Keratinocyte (primary cell): ENCODE data around the gene KCNJ3. TPM values are rescaled to one million over a fixed set of nuclear protein-coding genes. Genes with fewer than 3 reads are reported as not detected.

ENCODE experiments used
- DNase-seq: peaks from one replicate; pipeline ENCODE4 v3.0.0-alpha.2; 2011; ENCODE audit warnings: low read depth, missing footprints, low spot score
- FAIRE-seq: peaks from 2 replicates; lab custom pipeline; 2011; peaks lifted over from hg19 to GRCh38; lab: Jason Lieb, UNC
- H2AFZ ChIP-seq: 2 replicates; pipeline ENCODE4 v1.6.0; 2012; ENCODE audit warnings: low read length, control low read depth, inconsistent platforms; ENCODE audit not compliant: control insufficient read depth
- H3K27ac ChIP-seq: 2 replicates; pipeline ENCODE4 v1.5.1; 2011; ENCODE audit warnings: low read length; ENCODE audit not compliant: control insufficient read depth, insufficient read depth
- H3K27me3 ChIP-seq: 3 replicates; pipeline ENCODE4 v1.6.0; 2011; ENCODE audit warnings: low read length; ENCODE audit not compliant: control insufficient read depth, insufficient read depth; ENCODE audit errors: extremely low read depth
- H3K36me3 ChIP-seq, 2 experiments: 2 replicates in 1 of 2; 3 replicates in 1 of 2; pipeline ENCODE4 v1.5.1; 2011; ENCODE audit warnings: low read length in 2 of 2, mild to moderate bottlenecking in 1 of 2; ENCODE audit not compliant: control insufficient read depth in 2 of 2, insufficient read depth in 2 of 2; ENCODE audit errors: extremely low read depth in 1 of 2
- H3K4me1 ChIP-seq: 3 replicates; pipeline ENCODE4 v1.5.1; 2011; ENCODE audit warnings: low read length; ENCODE audit not compliant: control insufficient read depth, insufficient read depth; ENCODE audit errors: extremely low read depth
- H3K4me2 ChIP-seq: 3 replicates; pipeline ENCODE4 v1.6.0; 2011; ENCODE audit warnings: low read depth, low read length; ENCODE audit not compliant: control insufficient read depth, insufficient read depth; ENCODE audit errors: extremely low read depth
- H3K4me3 ChIP-seq, 3 experiments: fragments of 200-600 bp in 1 of 3; sonication (generic) in 1 of 3; 2 replicates in 2 of 3; 3 replicates in 1 of 3; pipeline ENCODE4 v1.5.1; 2011 to 2016; ENCODE audit warnings: low read length in 3 of 3, mild to moderate bottlenecking in 3 of 3, control low read depth in 2 of 3, inconsistent platforms in 1 of 3, low read depth in 1 of 3, mixed read lengths in 1 of 3, mixed run types in 1 of 3, moderate library complexity in 1 of 3; ENCODE audit not compliant: control insufficient read depth in 2 of 3, insufficient read depth in 2 of 3; ENCODE audit errors: extremely low read depth in 1 of 3
- H3K79me2 ChIP-seq: 2 replicates; pipeline ENCODE4 v1.6.0; 2012; ENCODE audit warnings: low read length; ENCODE audit not compliant: control insufficient read depth, insufficient read depth
- H3K9ac ChIP-seq: 3 replicates; pipeline ENCODE4 v1.6.0; 2011; ENCODE audit warnings: low read length; ENCODE audit not compliant: control insufficient read depth, insufficient read depth; ENCODE audit errors: extremely low read depth
- H3K9me1 ChIP-seq: 3 replicates; pipeline ENCODE4 v1.6.0; 2011; ENCODE audit warnings: low read length; ENCODE audit not compliant: control insufficient read depth, insufficient read depth; ENCODE audit errors: extremely low read depth
- H3K9me3 ChIP-seq: 2 replicates; pipeline ENCODE4 v1.5.1; 2012; ENCODE audit warnings: low read depth, low read length; ENCODE audit not compliant: control insufficient read depth
- H4K20me1 ChIP-seq: 3 replicates; pipeline ENCODE4 v1.6.0; 2011; ENCODE audit warnings: low read length; ENCODE audit not compliant: control insufficient read depth, insufficient read depth; ENCODE audit errors: extremely low read depth
- EZH2 ChIP-seq: IDR thresholded peaks from one replicate; pipeline ENCODE4 v1.6.1; 2012; ENCODE audit warnings: inconsistent platforms, mild to moderate bottlenecking, low read length, moderate library complexity
- dilution Hi-C: fragments of 300-500 bp; cut with MboI; formaldehyde crosslinking; loops from one replicate; pipeline ENCODE4 v1.7.0; 2020; ENCODE audit warnings: low sequenced_read_pairs; ENCODE audit not compliant: extremely low pct_ligation_motif_present
- polyA plus RNA-seq, 5 experiments: library from polyadenylated mRNA; depleted of rRNA in 3 of 5; stranded (reverse) in 3 of 5; stranded (forward) in 1 of 5; unstranded in 1 of 5; fragments of >200 nt; gene quantifications; 1 replicate in 1 of 5; 2 replicates in 3 of 5; 3 replicates in 1 of 5; pipeline versions ENCODE4 v1.2.1 to v1.2.3, GENCODE V29; 2011 to 2012; ENCODE audit warnings: missing spikeins in 2 of 5, low read depth in 1 of 5, low replicate concordance in 1 of 5
- TF ChIP-seq, protein P1 (sequence below), 3 experiments: IDR thresholded peaks in 1 of 3; conservative IDR thresholded peaks in 1 of 3; optimal IDR thresholded peaks in 1 of 3; 2 replicates in 2 of 3; 3 replicates in 1 of 3; pipeline versions ENCODE3 to v1.5.1; 2011; ENCODE audit warnings: low read length in 3 of 3, mild to moderate bottlenecking in 3 of 3, moderate library complexity in 2 of 3, control low read depth in 1 of 3, inconsistent platforms in 1 of 3; ENCODE audit not compliant: insufficient read depth in 2 of 3; ENCODE audit errors: extremely low read depth in 1 of 3

The KCNJ3 gene
- polyA plus RNA-seq, 1 donor (not counting 4 experiments of a cell fraction or from before 2014, with no cell fraction given): not detected

- H3K4me1 ChIP-seq: no peaks in the 10 kb centered on the region
- no peak overlapping the region for H2AFZ ChIP-seq
- dilution Hi-C loops: no loop called here
- no peaks in the 10 kb centered on the region for H3K27me3 ChIP-seq
- TF ChIP-seq, protein P1, sequence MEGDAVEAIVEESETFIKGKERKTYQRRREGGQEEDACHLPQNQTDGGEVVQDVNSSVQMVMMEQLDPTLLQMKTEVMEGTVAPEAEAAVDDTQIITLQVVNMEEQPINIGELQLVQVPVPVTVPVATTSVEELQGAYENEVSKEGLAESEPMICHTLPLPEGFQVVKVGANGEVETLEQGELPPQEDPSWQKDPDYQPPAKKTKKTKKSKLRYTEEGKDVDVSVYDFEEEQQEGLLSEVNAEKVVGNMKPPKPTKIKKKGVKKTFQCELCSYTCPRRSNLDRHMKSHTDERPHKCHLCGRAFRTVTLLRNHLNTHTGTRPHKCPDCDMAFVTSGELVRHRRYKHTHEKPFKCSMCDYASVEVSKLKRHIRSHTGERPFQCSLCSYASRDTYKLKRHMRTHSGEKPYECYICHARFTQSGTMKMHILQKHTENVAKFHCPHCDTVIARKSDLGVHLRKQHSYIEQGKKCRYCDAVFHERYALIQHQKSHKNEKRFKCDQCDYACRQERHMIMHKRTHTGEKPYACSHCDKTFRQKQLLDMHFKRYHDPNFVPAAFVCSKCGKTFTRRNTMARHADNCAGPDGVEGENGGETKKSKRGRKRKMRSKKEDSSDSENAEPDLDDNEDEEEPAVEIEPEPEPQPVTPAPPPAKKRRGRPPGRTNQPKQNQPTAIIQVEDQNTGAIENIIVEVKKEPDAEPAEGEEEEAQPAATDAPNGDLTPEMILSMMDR (optimal IDR thresholded peaks at IDR 0.05 in 1 of 3, IDR thresholded peaks at IDR 0.05 in 1 of 3, conservative IDR thresholded peaks at IDR 0.05 in 1 of 3; ENCODE audit: extremely low read depth in 1 of 3, insufficient read depth in 2 of 3, low read length in 3 of 3): no peak
- TF ChIP-seq EZH2: no peak
- peaks cover 2% of the 10 kb centered on the region for H3K9me3 ChIP-seq
- H3K4me2 ChIP-seq: no peak overlapping the region
- no peak overlapping the region for H3K4me3 ChIP-seq
- no peak overlapping the region for H3K9ac ChIP-seq
- no peaks in the 10 kb centered on the region for H3K36me3 ChIP-seq
- no peaks in the 10 kb centered on the region for H3K79me2 ChIP-seq
- no peak for DNase-seq
- no peaks in the 10 kb centered on the region for H3K9me1 ChIP-seq
- H3K27ac ChIP-seq: no peak overlapping the region
- no peaks in the 10 kb centered on the region for H4K20me1 ChIP-seq
- FAIRE-seq: no peak
These were observed 21.1 kb upstream of the KCNJ3 start for GRCh38 chr2:154677401-154677800.

GRCh38 chr2:154681741-154682140 is 16.8 kb upstream of the KCNJ3 start:
- no peaks in the 10 kb centered on the region for H3K36me3 ChIP-seq

More at GRCh38 chr2:154681741-154682140, 16.8 kb upstream of the KCNJ3 start:
- FAIRE-seq (no peak), DNase-seq (no peak)
- Histone ChIP-seq H3K4me1 (no peaks in the 10 kb centered on the region), H4K20me1 (no peaks in the 10 kb centered on the region), H3K27ac (no peak overlapping the region), H3K79me2 (no peaks in the 10 kb centered on the region), H3K4me2 (no peak overlapping the region), H3K9me1 (no peaks in the 10 kb centered on the region), H3K9me3 (no peaks in the 10 kb centered on the region), H3K9ac (no peak overlapping the region), H3K27me3 (no peaks in the 10 kb centered on the region), H2AFZ (no peak overlapping the region), H3K4me3 (no peak overlapping the region)
- no peak for TF ChIP-seq EZH2
- TF ChIP-seq, protein P1 (optimal IDR thresholded peaks at IDR 0.05 in 1 of 3, IDR thresholded peaks at IDR 0.05 in 1 of 3, conservative IDR thresholded peaks at IDR 0.05 in 1 of 3; ENCODE audit: extremely low read depth in 1 of 3, insufficient read depth in 2 of 3, low read length in 3 of 3): no peak
- dilution Hi-C loops: no loop called here
